AG04449 (cell line): Measurements from ENCODE around the gene SPTBN1.

Experiments used
- CTCF ChIA-PET: fragments of 350-600 bp; formaldehyde crosslinking; extraction: SDS; loops from one replicate; lab custom pipeline; 2021; ENCODE audit warnings: antibody characterized with exemption; lab: Yijun Ruan, JAX
- POLR2A ChIA-PET: fragments of 400-600, 350-600 bp; formaldehyde crosslinking; extraction: SDS; loops from one replicate; lab custom pipeline; 2020; ENCODE audit warnings: antibody characterized with exemption, inconsistent platforms; lab: Yijun Ruan, JAX
- DNase-seq: peaks from one replicate; pipeline ENCODE4 v3.0.0-alpha.2; 2010; ENCODE audit warnings: low read depth, low spot score
- H3K4me3 ChIP-seq: 2 replicates; pipeline ENCODE4 v1.5.1; 2011; ENCODE audit warnings: low read depth, mild to moderate bottlenecking, control low read depth, low read length
- TF ChIP-seq, protein P1 (sequence below): IDR thresholded peaks from one replicate; pipeline ENCODE4 v1.5.1; 2011; ENCODE audit warnings: mild to moderate bottlenecking, moderate library complexity, low read length, control low read depth, inconsistent platforms; ENCODE audit not compliant: insufficient read depth; ENCODE audit errors: missing control alignments

SPTBN1 gene

GRCh38 chr2:54618646-54619565, 162.8 kb downstream of the SPTBN1 start:
- H3K4me3 ChIP-seq = no peak overlapping the region
- ChIA-PET CTCF (interaction anchor here (1.0 to 1.5 kb wide), 6 partner anchors 13 to 176 kb away, joined by 3 read pairs; no protein-coding TSS in a partner anchor), POLR2A (no interaction called here)
- TF ChIP-seq, protein P1, sequence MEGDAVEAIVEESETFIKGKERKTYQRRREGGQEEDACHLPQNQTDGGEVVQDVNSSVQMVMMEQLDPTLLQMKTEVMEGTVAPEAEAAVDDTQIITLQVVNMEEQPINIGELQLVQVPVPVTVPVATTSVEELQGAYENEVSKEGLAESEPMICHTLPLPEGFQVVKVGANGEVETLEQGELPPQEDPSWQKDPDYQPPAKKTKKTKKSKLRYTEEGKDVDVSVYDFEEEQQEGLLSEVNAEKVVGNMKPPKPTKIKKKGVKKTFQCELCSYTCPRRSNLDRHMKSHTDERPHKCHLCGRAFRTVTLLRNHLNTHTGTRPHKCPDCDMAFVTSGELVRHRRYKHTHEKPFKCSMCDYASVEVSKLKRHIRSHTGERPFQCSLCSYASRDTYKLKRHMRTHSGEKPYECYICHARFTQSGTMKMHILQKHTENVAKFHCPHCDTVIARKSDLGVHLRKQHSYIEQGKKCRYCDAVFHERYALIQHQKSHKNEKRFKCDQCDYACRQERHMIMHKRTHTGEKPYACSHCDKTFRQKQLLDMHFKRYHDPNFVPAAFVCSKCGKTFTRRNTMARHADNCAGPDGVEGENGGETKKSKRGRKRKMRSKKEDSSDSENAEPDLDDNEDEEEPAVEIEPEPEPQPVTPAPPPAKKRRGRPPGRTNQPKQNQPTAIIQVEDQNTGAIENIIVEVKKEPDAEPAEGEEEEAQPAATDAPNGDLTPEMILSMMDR = no peak
- no peak for DNase-seq

DNA sequence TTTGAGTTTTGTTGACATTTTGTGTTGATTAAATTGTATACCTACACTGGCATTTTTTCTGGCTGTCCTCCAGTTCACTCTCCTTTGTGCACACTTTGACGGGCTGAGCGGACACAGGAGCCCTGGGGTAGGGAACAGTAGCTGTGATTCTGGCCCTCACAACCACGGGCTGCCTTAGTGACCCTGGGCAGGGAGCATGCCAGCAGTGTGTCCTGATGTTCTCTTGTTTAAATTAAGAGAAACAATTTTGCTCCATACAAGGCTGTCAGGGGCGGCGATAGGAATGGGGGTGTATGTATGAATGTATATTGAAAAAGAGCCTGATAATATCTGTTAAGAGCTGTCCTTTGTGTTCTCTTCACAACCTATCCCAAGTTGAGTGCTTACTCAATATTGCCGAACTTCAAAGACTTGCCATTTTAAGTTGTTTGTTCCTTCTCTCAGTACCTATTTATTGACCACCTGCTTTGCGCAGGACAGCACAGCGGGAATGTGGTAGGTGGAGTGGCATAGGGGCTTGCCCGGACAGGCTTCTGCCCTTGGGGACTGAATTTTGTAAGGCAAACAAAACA, 163.6 kb downstream of the SPTBN1 start:
- DNase-seq = no peak
- TF ChIP-seq, protein P1 = no peak
- ChIA-PET CTCF (interaction anchor here (1.3 kb wide), 1 partner anchor 46 kb away, joined by 3 read pairs; no protein-coding TSS in a partner anchor), POLR2A (no interaction called here)
- H3K4me3 ChIP-seq = no peak overlapping the region

DNA sequence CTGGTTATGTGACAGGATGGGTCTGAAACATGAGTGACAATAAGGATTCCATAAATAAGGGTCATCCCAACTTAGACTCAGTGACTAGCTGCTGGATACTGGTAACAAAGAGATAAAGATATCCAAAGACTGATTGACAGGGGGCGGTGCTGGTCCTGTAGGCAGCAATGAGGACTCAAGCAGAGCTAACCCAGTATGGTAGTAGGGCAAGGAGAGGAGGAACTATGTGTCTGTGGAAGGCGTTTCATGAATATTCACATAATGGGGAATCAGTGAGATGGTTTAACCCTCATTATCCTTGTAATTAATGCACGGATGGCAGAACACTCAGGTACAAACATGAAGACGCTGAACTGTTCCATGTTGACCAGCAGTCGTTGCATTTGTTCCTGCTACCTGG, 164.8 kb downstream of the SPTBN1 start:
- TF ChIP-seq, protein P1 = no peak
- no peak for DNase-seq
- H3K4me3 ChIP-seq = no peak overlapping the region
- POLR2A ChIA-PET = no interaction called here
- CTCF ChIA-PET = interaction anchor here (1.3 kb wide), 1 partner anchor 514 kb away, joined by 3 read pairs; no protein-coding TSS in a partner anchor

DNA sequence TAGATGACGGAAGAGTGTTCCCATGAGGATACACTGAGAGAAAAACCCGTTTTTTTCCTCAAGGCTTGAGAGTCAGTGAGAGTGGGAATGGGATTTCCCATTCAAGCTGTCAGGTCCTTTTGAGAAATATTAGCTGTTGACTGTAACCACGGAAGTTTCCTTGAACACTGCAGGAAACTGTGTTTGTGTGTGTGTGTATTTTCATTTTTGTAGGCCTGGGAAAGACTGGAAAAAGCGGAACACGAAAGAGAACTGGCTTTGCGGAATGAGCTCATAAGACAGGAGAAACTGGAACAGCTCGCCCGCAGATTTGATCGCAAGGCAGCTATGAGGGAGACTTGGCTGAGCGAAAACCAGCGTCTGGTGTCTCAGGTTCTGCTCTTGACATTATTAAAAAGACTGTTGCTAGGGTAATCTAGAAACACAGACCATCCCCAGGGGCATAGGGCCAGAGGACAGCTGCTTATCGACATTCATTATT, 168.5 kb downstream of the SPTBN1 start:
- DNase-seq = no peak
- TF ChIP-seq, protein P1 = no peak
- CTCF ChIA-PET = interaction anchor here (1.5 kb wide), 1 partner anchor 10 kb away, joined by 4 read pairs; no protein-coding TSS in a partner anchor
- POLR2A ChIA-PET = no interaction called here
- no peak overlapping the region for H3K4me3 ChIP-seq

DNA sequence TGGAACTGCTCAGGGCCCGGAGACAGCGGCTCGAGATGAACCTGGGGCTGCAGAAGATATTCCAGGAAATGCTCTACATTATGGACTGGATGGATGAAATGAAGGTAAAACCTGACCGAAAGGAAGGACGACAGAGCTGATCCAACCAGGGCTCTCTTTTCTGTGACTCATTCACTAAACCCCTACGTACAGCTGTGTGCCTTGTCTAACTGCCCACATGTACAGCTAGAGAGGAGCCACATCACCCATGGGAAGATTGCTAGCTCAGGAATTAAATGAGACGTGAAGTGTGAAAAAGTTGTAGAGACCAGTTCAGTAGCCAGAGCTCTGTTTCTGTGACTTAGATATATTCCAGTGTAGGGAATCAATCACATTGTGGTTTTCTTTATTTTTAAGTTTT, 170.0 kb downstream of the SPTBN1 start:
- no peak for DNase-seq
- TF ChIP-seq, protein P1 = no peak
- POLR2A ChIA-PET = no interaction called here
- H3K4me3 ChIP-seq = no peak overlapping the region
- CTCF ChIA-PET = interaction anchor here (1.1 to 1.4 kb wide), 2 partner anchors 9 to 17 kb away, joined by 3 read pairs; no protein-coding TSS in a partner anchor

DNA sequence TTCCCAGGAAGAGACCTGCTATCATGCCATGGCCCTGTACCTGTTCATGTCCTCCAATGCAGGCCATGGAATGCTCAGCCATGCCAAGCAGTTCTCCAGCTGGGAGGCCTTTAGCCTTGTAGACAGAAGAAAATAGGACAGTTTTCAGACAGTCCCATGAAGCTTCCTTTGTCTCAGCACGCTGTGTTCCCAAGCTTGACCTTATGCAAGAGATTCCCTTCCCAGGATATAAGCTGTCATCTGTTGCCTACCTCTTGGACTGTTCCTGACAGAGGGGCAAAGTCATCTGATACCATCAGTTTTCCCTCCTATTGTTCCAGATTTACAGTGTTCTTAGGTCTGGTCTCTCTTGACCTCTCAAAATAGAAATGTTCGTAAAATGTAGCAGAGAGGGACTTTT, 170.8 kb downstream of the SPTBN1 start:
- ChIA-PET POLR2A (no interaction called here), CTCF (interaction anchor here (1.1 kb wide), 1 partner anchor 10 kb away, joined by 3 read pairs; no protein-coding TSS in a partner anchor)
- TF ChIP-seq, protein P1 = no peak
- H3K4me3 ChIP-seq = no peak overlapping the region
- DNase-seq = no peak
